B cell (primary cell): ENCODE results near the gene METAP2.
"Not testable (repeated sequence)": the region's sequence is repeated elsewhere in the genome, so short reads cannot be mapped to it uniquely, and the experiment has no call there.

Experiments
- EZH2 ChIP-seq: IDR thresholded peaks from 2 replicates; pipeline ENCODE4 v1.6.1; 2012; ENCODE audit warnings: borderline replicate concordance, low read depth, mild to moderate bottlenecking, moderate library complexity, low read length; ENCODE audit not compliant: insufficient read depth, poor library complexity, severe bottlenecking
- TF ChIP-seq, protein P1 (sequence below): fragments of 200-600 bp; IDR thresholded peaks from one replicate; pipeline ENCODE4 v1.8.0; 2022; ENCODE audit warnings: antibody characterized with exemption, mild to moderate bottlenecking

DNA sequence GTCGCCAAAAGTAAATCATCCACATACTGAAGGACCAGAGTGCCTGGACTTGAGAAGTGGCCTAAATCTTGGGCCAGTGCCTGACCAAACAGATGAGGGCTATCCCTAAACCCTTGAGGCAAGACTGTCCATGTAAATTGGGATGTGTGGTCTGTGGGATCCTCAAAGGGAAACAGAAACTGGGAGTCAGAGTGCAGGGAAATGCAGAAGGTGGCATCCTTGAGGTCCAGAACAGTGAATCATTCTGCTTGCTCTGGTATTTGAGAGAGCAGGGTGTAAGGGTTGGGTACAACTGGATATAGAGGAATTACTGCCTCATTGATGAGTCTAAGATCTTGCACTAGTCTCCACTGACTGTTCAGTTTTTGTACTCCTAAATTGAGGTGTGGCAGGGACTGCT, 20.1 kb upstream of the METAP2 start:
- TF ChIP-seq, protein P1, sequence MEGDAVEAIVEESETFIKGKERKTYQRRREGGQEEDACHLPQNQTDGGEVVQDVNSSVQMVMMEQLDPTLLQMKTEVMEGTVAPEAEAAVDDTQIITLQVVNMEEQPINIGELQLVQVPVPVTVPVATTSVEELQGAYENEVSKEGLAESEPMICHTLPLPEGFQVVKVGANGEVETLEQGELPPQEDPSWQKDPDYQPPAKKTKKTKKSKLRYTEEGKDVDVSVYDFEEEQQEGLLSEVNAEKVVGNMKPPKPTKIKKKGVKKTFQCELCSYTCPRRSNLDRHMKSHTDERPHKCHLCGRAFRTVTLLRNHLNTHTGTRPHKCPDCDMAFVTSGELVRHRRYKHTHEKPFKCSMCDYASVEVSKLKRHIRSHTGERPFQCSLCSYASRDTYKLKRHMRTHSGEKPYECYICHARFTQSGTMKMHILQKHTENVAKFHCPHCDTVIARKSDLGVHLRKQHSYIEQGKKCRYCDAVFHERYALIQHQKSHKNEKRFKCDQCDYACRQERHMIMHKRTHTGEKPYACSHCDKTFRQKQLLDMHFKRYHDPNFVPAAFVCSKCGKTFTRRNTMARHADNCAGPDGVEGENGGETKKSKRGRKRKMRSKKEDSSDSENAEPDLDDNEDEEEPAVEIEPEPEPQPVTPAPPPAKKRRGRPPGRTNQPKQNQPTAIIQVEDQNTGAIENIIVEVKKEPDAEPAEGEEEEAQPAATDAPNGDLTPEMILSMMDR = not testable (repeated sequence)
- not testable (repeated sequence) for TF ChIP-seq EZH2
